Lower lobe of right lung (tissue), 2 donors: ENCODE measurements around the gene ANKS1B. TPM values are rescaled to one million over a fixed set of nuclear protein-coding genes. Genes with fewer than 3 reads are reported as not detected.

ENCODE experiments used
- ATAC-seq, 2 donors: fragments of 200-7000 bp; cut with Tn5 transposase; one replicate each; pipeline ENCODE4 v1.9.1; 2020 to 2022; ENCODE audit warnings: mild to moderate bottlenecking in 2 of 2, moderate library complexity in 2 of 2
- DNase-seq: peaks from one replicate; pipeline ENCODE4 v3.0.0-alpha.2; 2020
- H3K27ac ChIP-seq: fragments of 200-600 bp; one replicate; pipeline ENCODE4 v1.8.0; 2022
- H3K27me3 ChIP-seq: fragments of 200-600 bp; one replicate; pipeline ENCODE4 v1.8.0; 2022; ENCODE audit warnings: low read depth
- H3K36me3 ChIP-seq: fragments of 200-600 bp; one replicate; pipeline ENCODE4 v1.8.0; 2022; ENCODE audit warnings: mild to moderate bottlenecking
- H3K4me1 ChIP-seq: fragments of 200-600 bp; one replicate; pipeline ENCODE4 v1.8.0; 2022
- H3K4me3 ChIP-seq: fragments of 200-600 bp; one replicate; pipeline ENCODE4 v1.8.0; 2022; ENCODE audit warnings: mild to moderate bottlenecking
- H3K9me3 ChIP-seq: fragments of 200-600 bp; one replicate; pipeline ENCODE4 v1.8.0; 2022
- CTCF ChIP-seq: fragments of 200-600 bp; IDR thresholded peaks from one replicate; pipeline ENCODE4 v1.8.0; 2022; ENCODE audit warnings: antibody characterized with exemption, mild to moderate bottlenecking
- intact Hi-C: fragments of 100-400 bp; cut with DNase I; formaldehyde crosslinking; loops from one replicate; pipeline ENCODE4 v1.11.0; 2022
- total RNA-seq: library from RNA; stranded (reverse); fragmentation: NEBNext Ultra II Directional; extraction: Animal tissue kit (Norgen Biotek cat#: 25700); gene quantifications from one replicate; pipeline ENCODE4 v1.2.1, GENCODE V29; 2021
- donor health status: DM: no; HTN: yes; CAD: no; lungs with severe emphysema.

The ANKS1B gene
- total RNA-seq, 1 donor from 2014 or later = 4.0 TPM

GRCh38 chr12:98909746-98910145 lies 1075.0 kb downstream of the ANKS1B start:
- intact Hi-C loops = no loop called here
- Histone ChIP-seq H3K36me3 (no peaks in the 10 kb centered on the region), H3K4me1 (no peaks in the 10 kb centered on the region), H3K27ac (no peak overlapping the region), H3K27me3 (no peaks in the 10 kb centered on the region), H3K9me3 (no peaks in the 10 kb centered on the region), H3K4me3 (no peak overlapping the region)
- DNase-seq (no peak), ATAC-seq (no peak)
- no peak for TF ChIP-seq CTCF

- no peak for ATAC-seq
- no peak for DNase-seq
- Histone ChIP-seq H3K27me3 (no peaks in the 10 kb centered on the region), H3K36me3 (no peaks in the 10 kb centered on the region), H3K4me3 (no peak overlapping the region), H3K9me3 (no peaks in the 10 kb centered on the region), H3K27ac (no peak overlapping the region), H3K4me1 (no peaks in the 10 kb centered on the region)
- intact Hi-C loops = no loop called here
- TF ChIP-seq CTCF = no peak
Measured at GRCh38 chr12:98908866-98909265, 1075.9 kb downstream of the ANKS1B start.

GRCh38 chr12:98903875-98904274 lies 1080.9 kb downstream of the ANKS1B start:
- no peak for DNase-seq
- Histone ChIP-seq H3K9me3 (no peaks in the 10 kb centered on the region), H3K4me3 (no peak overlapping the region), H3K27me3 (no peaks in the 10 kb centered on the region), H3K4me1 (no peaks in the 10 kb centered on the region), H3K36me3 (no peaks in the 10 kb centered on the region), H3K27ac (no peak overlapping the region)
- no peak for ATAC-seq
- intact Hi-C loops = no loop called here
- TF ChIP-seq CTCF = no peak

- DNase-seq (no peak), ATAC-seq (no peak)
Measured at GRCh38 chr12:98901189-98901588, 1083.5 kb downstream of the ANKS1B start.

GRCh38 chr12:98896938-98897337 lies 1087.8 kb downstream of the ANKS1B start:
- H3K9me3 ChIP-seq = no peaks in the 10 kb centered on the region
- DNase-seq (no peak), ATAC-seq (no peak)
- H3K36me3 ChIP-seq = no peaks in the 10 kb centered on the region
- no peaks in the 10 kb centered on the region for H3K4me1 ChIP-seq
- H3K4me3 ChIP-seq = no peak overlapping the region
- H3K27me3 ChIP-seq = peaks cover 38% of the 10 kb centered on the region
- TF ChIP-seq CTCF = no peak
- no peak overlapping the region for H3K27ac ChIP-seq
- intact Hi-C loops = no loop called here

More at GRCh38 chr12:98901189-98901588, 1083.5 kb downstream of the ANKS1B start:
- Histone ChIP-seq H3K27me3 (peaks cover 4% of the 10 kb centered on the region), H3K36me3 (no peaks in the 10 kb centered on the region), H3K27ac (no peak overlapping the region), H3K4me3 (no peak overlapping the region), H3K4me1 (no peaks in the 10 kb centered on the region), H3K9me3 (no peaks in the 10 kb centered on the region)
- intact Hi-C loops = no loop called here
- no peak for TF ChIP-seq CTCF
